NCI-H345 treated with DMSO at 0.1 percent for 48 hours (cell line): ENCODE results near the gene SMDT1.
"Not testable (repeated sequence)": the region's sequence is repeated elsewhere in the genome, so short reads cannot be mapped to it uniquely, and the experiment has no call there.

Experiments
- DNase-seq: peaks from one replicate; lab custom pipeline; 2025; ENCODE audit not compliant: unreplicated experiment; lab: John Stamatoyannopoulos, UW

The SMDT1 gene

DNA sequence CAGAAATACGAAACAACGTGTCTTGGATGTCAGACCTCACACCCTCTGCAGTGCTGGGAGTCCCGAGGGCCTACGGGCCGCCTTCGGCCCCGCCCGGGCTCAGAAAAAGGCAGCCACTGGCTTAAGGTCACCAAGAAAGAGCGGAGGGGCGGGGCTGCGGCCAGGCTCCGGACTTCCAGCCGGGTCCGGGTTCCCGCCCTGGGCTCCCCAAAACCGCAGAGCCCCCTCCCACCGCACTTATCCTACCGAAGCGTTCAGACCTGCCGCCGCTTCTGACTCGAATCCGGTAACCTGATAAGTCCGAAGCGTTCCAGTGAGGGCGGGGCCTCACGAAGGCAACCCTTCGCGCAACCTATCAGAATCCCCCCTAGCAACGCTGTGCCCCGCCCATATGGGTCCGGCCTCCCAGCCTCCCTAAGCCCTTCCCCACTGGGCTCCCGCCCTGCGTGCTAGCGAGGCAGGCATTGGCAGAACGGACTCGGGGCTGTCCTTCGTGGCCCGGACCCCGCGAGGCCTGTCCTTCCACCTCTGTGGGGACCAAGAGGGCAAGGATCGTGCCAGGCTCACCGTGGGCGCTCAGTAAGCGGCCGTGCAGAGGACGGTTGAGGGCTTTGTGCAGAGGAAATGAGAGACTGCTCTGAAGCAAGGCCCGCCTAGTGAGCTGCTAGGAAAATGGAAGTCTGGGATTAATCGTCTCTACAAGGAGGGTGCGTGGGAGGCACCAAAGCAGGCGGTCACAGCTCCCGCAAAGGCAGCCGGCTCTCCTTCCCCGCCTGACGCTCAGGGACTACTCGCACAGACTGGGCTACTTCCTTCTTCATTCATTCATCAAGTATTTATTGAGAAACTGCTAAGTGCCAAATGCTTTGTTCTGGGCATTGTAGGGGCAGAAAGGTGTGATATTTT lies 8.7 kb upstream of the SMDT1 start, which contains the start of gene NAGA:
Gene NAGA, minus strand, starts transcription at position 296 of the 906 bp plus-strand sequence. CDS start 515 bp downstream, outside the sequence.
- DNase-seq = peak; percentile 83

DNA sequence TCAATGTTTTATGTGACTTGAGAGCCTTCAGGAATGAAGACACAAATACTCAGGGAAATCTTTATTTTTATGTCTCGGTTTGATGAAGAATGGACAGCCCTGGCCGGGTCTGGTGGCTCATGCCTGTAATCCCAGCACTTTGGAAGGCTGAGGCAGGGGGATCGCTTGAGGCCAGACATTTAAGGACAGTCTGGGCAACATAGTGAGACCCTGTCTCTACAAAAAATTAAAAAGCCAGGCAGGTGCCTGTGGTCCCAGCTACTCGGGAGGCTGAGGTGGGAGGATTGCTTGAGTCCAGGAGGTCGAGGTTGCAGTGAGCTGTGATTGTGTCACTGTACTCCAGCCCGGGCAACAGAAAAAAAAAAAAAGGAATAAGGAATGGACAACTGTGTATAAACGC lies 8.0 kb upstream of the SMDT1 start:
- not testable (repeated sequence) for DNase-seq

DNA sequence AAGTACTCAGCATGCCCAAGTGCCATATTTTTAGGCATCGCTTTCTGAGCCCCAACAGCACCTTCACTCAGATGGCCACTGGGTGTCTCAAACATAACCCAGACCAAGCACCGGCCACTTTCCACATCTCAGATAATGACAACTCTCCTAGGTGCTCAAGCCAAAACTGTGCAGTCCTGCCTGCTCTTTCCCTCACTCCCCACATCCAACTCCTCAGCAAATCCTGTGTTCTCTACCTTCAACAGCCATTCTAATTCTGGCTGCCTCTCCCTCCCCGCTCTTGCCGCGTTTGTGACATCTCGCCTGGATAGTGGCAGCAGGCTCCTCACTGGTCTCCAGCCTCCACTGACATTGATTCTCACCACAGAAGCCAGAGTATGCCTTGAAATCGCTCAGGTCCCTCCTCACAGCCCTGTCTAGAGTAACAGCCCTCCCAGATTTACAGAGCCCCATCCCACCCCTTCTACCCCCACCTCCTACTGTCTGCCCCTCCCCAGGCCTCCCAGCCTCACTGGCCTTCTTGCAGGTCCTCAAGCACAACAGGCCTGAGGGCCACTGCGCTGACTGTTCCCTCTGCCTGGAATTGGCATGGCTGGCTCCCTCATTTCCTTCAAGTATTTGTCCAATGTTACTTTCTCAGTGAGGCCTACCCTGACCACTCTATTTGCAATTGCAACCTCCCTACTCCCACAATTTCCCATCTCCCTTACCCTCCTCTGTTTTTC lies 6.7 kb upstream of the SMDT1 start:
- DNase-seq = no peak

DNA sequence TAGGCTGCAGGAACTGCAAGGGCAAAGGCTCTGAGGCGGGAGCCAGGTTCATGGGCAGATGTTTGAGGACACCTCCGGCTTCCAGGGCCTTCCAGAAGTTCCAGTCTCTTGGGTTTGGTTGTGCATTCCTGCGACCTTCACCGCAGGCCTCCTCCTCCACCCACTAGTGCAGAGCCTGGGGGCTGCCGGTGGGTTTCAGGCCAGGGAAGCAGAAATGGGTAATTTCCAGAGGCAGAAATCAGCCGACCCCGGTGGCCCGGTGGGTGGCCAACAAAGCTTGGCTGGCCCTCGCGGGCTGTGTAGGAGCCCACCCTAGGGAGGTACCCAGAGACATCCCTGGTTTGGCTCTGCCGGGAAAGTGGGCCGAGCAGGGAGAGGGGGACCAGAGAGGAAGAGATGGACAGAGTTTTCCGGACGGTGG lies 5.9 kb upstream of the SMDT1 start:
- DNase-seq = no peak

DNA sequence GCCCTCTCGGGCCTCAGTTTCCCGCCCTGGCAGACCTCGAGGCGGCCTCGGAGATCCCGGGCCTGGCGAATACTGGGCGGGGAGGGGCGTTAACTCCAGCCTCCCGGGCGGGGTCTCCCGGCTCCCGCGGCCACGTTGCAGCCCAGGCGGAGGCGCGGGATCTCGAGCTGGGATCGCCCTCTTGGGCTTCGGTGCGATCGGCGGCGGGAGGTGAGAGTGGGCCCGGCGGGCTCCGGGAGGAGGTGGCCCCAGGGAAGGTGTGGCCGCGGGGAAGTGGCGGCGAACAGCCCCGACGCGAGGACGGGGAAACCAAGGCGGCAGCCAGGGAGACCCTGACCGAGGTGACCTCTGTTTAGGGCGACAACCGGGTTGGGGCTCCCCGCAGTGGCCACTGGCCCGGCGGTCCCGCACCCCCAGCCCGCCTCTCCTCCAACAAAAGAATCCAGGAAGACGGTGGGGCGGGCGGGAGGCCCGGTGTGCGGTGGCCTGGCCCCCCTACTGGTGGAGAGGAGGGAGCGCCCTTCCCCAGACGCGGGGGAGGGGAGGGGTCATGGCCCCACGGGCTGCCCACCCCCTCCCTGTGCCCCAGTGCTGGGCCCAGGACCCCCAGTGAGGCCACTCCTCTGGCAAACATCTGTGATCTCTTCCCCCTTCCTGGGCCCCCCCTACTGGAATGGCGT lies 5.2 kb upstream of the SMDT1 start, which contains the start of gene PHETA2:
Gene PHETA2, plus strand, starts transcription at position 117 of the 680 bp plus-strand sequence. CDS start 3,046 bp downstream, outside the sequence.
- no peak for DNase-seq

DNA sequence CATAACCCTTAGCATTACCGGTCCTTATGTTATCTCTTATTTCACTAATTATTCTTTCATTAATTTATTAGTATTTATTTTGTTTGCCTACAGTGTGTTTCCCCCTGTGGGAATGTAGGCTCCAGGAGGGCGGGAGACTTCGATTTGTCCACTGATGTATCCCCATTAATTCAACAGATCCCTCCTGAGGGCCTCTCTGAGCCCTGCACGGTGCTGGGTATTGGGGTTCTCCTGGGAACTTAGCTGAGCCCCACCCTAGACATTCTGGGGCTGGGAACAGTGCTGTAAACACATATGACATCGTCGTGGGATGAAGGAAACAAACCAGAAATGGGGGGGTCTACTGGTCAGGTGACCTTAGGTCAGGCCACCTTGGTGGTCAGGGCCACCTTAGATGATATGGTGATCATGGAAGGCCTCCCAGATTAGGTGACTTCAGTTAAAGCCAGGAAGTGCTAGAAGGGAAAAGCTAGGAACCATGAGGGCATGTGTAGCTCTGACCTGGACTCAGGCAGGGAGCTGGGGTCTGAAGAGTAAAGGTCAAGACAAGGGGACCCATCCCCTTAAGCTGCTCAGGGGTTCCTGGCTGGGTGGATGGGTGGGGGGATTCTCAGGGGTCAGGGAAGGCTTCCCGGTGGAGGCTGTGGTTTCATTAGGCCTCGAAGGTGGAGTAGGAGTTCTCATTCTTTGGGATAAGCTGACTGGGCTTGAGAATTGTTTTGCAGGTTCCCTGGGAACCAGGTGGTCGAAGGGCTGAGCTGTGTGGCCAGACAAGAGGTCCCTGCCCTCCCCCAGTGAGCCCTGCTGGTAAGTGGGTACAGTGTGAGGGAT lies 4.4 kb upstream of the SMDT1 start:
- no peak for DNase-seq

DNA sequence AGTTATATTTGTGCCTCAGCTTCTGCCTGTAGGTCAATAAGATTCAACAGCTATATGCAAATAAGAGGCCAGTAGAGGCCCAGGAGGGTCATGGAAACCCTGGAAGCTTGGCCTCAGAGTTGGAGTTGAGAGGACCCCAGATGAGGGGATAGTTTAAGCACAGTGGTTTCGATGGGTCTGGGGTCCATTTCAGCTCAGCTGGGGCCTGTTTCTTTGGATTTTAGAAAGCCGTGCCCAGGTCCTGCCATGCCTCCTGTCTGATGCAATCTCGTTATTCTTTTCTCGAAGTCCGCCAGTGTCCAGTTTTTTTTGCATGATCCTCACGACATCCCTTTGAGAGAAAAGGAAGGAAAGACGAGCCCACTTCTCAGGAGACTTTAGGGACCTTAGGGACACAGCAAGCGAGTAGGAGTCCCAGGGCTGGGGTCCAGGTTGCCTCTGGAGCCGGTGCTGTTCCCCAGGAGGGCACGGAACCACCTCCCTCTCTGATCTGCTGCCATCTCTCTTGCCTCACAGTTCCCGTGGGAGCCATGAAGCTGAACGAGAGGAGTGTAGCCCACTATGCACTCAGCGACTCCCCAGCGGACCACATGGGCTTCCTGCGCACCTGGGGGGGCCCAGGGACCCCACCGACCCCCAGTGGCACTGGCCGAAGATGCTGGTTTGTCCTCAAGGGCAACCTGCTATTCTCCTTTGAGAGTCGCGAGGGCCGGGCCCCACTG lies 2.6 kb upstream of the SMDT1 start:
- DNase-seq = no peak

DNA sequence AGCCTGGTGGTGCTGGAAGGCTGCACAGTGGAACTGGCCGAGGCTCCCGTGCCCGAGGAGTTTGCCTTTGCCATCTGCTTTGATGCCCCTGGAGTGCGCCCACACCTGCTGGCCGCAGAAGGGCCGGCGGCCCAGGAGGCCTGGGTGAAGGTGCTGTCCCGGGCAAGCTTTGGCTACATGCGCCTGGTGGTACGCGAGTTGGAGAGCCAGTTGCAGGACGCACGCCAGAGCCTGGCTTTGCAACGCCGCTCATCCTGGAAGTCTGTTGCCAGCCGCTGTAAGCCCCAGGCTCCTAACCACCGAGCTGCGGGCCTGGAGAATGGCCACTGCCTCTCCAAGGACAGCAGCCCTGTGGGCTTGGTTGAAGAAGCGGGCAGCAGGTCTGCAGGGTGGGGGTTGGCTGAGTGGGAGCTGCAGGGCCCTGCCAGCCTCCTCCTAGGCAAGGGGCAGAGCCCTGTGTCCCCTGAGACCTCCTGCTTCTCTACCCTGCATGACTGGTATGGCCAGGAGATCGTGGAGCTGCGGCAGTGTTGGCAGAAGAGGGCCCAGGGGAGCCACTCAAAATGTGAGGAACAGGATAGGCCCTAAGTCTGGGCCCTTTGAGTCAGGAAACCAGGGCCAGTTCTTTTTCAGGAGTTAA lies 1.9 kb upstream of the SMDT1 start:
- DNase-seq = no peak

DNA sequence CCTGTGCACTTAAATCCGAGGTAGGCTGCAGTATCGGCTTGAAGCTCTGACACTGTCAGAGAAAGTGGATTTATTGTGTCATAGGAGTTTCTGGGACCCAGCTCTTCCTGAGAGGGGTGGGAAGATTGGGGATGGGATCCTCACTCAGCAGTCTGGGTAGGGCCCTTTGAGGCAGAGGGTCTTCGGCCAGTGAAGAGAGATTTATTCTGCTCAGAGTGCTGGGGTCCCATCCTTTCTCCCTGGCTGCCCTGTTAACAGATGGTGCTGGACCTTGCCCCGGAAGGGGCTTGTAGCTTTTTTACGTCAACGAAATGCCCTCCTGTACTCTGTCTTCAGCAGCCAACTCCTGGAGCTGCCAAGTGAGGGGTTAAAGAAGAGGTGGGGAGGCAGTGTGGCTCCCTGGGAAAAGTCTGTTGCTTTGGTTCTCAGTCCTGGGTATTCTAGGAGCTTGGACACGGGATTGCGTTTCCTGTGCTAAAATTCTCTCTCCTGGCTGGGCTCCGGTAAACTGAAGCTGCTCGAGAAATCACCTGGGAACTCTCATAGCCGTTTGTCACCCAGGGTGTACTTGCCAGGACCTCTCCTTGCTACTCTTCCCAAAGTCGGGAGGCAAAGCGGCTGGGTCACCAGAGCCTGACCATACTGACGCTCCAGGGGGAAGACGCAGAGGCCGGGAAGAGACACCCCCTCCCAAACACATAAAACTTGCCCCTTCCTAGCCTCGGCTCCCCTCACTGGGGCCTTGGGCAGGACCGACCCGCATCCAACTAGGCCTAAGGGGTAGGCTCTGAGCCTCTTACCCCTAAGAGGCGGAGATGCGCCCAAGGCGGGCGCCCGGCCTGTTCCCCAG lies 806 bp upstream of the SMDT1 start:
- no peak for DNase-seq

DNA sequence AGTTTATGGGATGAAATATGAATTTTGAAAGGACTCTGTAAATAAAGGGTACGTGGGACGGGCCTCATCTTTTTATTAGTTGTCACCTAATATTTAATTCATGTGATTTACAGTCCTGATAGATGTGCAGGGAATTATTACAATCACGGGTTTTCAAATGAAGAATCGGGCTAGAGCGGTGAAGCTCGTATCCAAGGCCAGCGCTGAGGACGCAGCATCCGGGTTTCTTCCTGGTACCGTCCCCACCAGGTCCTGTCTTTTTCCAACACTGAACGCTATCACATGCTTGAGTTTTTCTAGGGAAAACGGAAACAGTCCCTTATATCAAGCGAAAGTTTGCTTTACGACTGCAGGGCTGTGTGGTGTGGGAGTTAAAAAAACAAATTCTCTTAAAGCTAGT lies 787 bp downstream of the SMDT1 start:
- DNase-seq = no peak

DNA sequence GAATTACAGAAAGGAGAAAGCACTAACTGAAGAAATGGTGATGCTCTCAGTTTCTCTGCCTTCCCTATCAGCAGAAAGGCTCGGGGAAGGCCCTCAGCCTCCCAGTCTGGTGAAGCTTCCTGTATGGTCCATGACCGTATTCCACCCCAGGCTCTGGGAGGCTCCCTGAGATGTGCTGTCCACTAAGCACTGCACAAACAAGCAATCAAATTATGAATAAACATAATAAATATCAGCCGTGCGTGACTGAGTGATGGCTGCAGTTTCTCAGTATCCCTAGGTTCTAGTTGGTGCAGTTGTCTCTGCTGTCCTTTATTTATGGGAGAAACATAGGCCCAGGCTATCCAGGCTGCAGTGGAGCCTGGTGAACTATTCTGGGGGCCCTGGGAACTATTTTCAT lies 3.6 kb downstream of the SMDT1 start:
- DNase-seq = no peak

DNA sequence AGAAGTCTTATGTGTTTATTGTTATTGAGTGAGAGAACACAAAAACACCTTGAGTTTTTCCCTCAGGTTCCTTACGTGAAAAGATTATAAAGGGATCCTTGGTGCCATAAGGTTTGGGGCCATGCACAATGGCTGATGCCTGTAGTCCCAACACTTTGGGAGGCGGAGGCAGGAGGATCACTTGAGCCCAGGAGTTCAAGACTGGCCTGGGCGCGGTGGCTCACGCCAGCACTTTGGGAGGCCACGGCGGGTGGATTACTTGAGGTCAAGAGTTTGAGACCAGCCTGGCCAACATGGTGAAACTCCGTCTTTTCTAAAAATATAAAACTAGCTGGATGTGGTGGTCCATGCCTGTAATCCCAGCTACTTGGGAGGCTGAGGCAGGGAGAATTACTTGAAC lies 5.4 kb downstream of the SMDT1 start:
- DNase-seq = no peak

DNA sequence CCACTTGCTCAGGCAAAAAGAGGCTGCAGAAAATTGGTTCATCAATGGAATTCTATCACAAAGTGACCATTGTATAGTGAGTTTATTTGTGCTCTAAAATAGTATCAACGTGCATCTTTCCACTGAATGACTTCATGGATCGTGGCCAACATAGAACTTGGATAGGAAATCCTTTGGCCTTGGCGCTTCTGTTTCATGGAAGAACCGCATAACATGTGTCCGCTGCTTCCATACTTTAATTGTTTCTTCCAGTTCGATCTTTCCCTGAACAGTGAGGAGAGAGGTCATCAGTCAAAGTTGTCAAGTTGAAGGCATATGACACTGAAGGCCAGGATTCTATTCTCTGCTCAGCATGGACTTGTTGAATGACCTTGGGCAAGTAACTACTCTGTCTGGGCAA lies 6.6 kb downstream of the SMDT1 start:
- DNase-seq = no peak

DNA sequence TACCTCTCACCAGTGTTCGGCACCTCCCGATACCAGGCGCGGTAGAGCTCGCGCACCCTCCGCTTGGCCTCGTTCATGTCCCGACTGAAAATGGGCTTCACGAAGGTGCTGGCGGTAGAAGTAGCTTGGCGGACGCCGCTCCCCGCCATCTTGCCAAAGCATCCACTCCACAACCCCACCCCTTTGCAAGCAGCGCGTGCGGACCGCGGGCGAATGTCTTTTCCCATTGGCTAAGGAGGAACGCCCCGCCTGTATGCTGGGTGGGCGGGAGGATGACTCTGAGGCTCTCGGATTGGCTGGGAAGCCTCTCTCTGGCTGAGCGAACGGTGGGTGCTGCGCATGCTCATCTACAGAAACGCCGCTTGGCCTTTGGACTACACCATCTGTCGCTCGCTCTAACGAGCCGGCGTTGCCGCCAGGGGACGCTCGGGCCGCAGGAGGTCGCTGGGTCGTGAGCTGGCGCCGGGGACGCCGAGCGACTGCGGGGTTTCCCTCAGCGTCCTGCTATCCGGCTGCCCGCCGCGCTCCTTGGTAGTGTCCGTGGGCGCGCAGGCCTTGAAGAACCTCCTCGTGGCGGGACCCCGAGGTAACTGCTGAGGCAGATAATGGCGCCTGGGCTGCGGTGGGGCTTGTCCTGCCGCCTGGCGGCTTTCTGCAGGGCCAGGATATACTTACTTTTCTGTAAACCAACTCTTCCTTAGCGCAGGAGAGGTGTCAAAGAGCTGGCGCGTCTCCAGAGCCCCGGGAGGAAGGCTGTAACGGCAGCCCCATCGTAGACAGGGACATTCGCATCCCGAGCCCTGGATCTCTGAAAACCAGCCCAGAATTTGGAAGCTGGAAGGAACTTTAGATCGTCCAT lies 11.3 kb downstream of the SMDT1 start, which contains the start of gene NDUFA6:
Gene NDUFA6, minus strand, starts transcription at position 177 of the 859 bp plus-strand sequence. Its CDS starts 28 bp downstream, at position 149.
- peak; percentile 92 for DNase-seq

DNA sequence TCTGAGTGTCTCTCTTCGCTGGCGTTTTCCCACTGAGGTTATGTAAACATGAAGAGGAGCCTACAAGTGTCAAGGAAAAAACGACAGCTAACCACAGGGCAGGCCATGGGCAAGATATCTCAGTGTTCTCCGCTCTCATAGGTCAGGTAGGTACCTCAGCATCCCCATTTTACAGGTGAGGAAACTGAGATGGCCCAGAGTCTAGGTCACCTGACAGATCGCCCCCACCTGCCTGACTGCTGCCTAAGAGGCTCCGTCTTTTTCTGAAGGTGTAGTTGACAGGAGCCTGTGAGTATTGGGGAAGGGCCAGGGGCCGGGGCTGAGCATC lies 11.9 kb downstream of the SMDT1 start:
- no peak for DNase-seq

DNA sequence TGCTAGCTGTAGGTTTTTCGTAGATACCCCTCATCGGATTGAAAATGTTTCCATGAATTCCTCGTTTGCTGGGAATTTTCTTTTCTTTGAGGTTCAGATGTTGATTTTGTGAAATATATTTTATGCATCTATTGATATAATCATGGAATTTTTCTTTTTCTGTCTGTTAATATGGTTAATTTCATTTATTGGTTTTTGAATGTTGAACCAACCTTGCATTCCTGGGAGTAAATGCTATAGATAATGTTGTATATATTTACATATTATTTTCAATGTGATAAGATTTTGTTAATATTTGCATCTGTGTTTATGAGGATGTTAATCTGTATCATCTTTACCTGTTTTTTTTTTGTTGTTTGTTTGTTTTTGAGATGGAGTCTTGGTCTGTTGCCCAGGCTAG lies 21.7 kb downstream of the SMDT1 start:
- no peak for DNase-seq

DNA sequence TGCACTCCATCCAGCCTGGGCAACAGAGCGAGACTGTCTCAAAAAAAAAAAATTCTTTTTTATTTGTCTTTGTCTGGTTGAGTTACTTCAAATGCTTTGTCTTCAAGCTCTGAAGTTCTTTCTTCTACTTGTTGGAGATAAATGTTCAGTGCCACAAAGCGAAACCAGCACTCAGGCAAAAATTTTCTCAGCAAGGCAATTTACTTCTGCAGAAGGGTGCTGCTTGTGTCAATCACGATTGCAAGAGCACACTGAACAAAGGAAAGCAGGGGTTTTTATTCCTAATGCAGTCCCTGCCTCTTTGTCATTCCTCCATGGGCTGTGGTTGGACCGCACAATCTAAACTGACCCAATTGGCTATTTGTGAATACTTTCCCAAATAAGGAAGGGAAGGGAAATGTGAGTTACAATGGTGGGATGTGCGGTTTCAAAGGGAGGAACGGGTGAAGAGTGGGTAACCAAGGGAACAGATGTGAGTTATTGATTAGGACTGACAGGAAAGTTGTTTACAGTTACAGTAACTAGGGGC lies 24.9 kb downstream of the SMDT1 start:
- DNase-seq = not testable (repeated sequence)
